Smooth muscle cell of trachea (primary cell): Measurements from ENCODE around the gene FUT3. TPM values are rescaled to one million over a fixed set of nuclear protein-coding genes. Genes with fewer than 3 reads are reported as not detected.

Experiments used
- total RNA-seq: library from RNA; depleted of rRNA; stranded (reverse); fragments of >200 nt; gene quantifications from 2 replicates; pipeline ENCODE4 v1.2.1, GENCODE V29; 2014

Gene FUT3
- not detected in 2 replicates for total RNA-seq

GRCh38 chr19:5851302-5851701 lies at the start of gene FUT3:
TSS of gene FUT3 (minus strand) at chr19:5851449.

GRCh38 chr19:5839065-5840017 lies 11.9 kb downstream of the FUT3 start, which contains the start of gene FUT6:
TSS of gene FUT6 (minus strand) at chr19:5839702. CDS start at chr19:5832567, 7,135 bp downstream.

GRCh38 chr19:5804516-5805461 lies 46.5 kb downstream of the FUT3 start, which contains the start of gene NRTN:
TSS of gene NRTN (plus strand) at chr19:5805067. CDS start at chr19:5824166, 19,099 bp downstream.

Other genes starting within 250 kb of the FUT3 start
- 34.9 and 35.3 TPM in 2 replicates for gene SAFB2, start 228.7 kb downstream of the FUT3 start, total RNA-seq
- 54.3 and 74.8 TPM in 2 replicates for gene SAFB, start 228.4 kb downstream of the FUT3 start, total RNA-seq
- 28.1 and 29.5 TPM in 2 replicates for gene MICOS13, start 170.9 kb downstream of the FUT3 start, total RNA-seq
- 10.9 and 27.3 TPM in 2 replicates for gene HSD11B1L, start 170.4 kb downstream of the FUT3 start, total RNA-seq
- gene RPL36, start 161.2 kb downstream of the FUT3 start, total RNA-seq, result 387 and 403 TPM in 2 replicates
- gene LONP1, start 131.3 kb downstream of the FUT3 start, total RNA-seq, result 107 and 126 TPM in 2 replicates
- not detected in 2 replicates for gene CATSPERD, start 130.8 kb downstream of the FUT3 start, total RNA-seq
- 0.44 and 0.50 TPM in 2 replicates for gene PRR22, start 66.7 kb downstream of the FUT3 start, total RNA-seq
- 23.3 and 27.6 TPM in 2 replicates for gene DUS3L, start 60.3 kb downstream of the FUT3 start, total RNA-seq
- gene NRTN, start 46.4 kb downstream of the FUT3 start, total RNA-seq, result 0.50 TPM in 1 of 2 replicates, not detected in the other
- gene FUT6, start 11.7 kb downstream of the FUT3 start, total RNA-seq, result not detected in 2 replicates
- not detected in 2 replicates for gene FUT5, start 19.1 kb upstream of the FUT3 start, total RNA-seq
- gene NDUFA11, start 52.3 kb upstream of the FUT3 start, total RNA-seq, result 290 and 337 TPM in 2 replicates
- 8.6 and 11.1 TPM in 2 replicates for gene VMAC, start 53.4 kb upstream of the FUT3 start, total RNA-seq
- gene CAPS, start 62.8 kb upstream of the FUT3 start, total RNA-seq, result 4.9 and 6.0 TPM in 2 replicates
- gene RANBP3, start 126.7 kb upstream of the FUT3 start, total RNA-seq, result 52.1 and 76.6 TPM in 2 replicates